HG03060 (cell line): ENCODE results near the gene SRC.
A peak's percentile ranks its signal among the peaks of the same experiment; 100 is the strongest.
"Not testable (repeated sequence)": the region's sequence is repeated elsewhere in the genome, so short reads cannot be mapped to it uniquely, and the experiment has no call there.

Source experiments
- ATAC-seq: cut with Tn5 transposase; IDR thresholded peaks from one replicate; pipeline ENCODE4 v1.9.1; 2021; ENCODE audit warnings: low read depth, moderate number of reproducible peaks; ENCODE audit not compliant: unreplicated experiment

The SRC gene

GRCh38 chr20:37361336-37361735, 15.4 kb downstream of the SRC start:
- ATAC-seq, result no peak

GRCh38 chr20:37362231-37362792, 16.4 kb downstream of the SRC start:
- no peak for ATAC-seq

DNA sequence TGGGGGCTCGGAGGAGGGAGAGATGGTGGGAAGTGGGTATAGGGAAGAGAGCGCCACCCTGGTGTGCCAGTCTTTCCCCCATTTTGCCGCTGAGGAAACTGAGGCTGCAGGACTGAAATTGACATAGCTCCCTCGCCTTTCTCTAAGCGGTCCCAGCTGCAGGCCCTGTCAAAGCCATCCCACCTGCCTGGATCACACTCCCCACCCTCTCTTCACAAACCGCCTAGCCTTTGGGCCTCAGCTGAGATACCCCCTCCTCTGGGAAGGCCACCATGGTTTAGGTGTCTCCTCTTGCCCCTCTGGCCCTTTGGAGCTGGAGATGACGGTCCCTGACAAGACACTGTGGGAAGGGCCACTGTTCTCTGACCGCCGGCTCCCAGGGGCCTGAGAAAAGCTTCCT, 16.9 kb downstream of the SRC start:
- no peak for ATAC-seq

- no peak for ATAC-seq
These were observed 17.5 kb downstream of the SRC start for GRCh38 chr20:37363221-37364012.

DNA sequence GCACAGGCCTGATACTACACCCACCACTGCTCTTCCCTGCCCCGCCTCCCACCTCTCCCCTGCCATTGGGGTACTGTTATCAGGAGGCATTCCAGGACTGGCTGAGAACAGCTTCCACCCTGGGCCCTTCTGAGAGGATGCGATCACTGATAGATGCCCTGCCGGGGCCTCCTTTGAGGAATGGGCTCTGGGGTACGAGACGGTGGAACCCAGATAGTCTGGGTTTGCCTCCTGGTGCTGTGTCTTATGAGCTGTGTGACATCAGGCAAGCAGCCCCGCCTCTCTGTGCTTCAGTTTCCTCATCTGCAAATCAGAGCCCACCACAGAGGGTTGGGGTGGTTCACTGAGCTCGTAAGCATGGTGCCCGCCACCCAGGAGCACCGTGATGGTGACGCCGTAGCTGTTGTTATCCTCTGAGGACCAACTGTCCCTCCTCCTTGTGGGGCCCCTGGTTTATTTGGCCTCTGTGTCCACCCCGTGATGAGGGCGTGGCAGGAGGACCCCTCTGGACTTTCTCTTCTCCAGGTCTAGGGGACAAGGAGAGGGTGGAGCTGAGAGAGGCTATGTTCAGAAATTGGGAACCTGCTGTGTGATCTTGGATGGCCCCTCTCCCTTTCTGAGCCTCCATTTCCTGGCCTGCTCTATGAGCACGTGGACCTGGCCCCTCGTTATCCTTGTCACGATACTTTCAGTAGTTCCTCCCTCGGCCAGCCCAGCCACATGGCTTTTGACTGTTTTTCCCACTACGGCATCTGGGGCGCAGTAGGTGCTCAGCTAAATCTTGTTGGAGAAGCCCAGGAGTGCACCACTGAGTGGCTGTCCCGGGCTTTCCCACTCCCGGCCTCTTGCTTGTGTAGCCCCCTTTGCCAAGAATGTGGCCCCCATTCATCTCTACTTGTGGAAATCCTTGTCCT, 18.3 kb downstream of the SRC start:
- ATAC-seq, result no peak

DNA sequence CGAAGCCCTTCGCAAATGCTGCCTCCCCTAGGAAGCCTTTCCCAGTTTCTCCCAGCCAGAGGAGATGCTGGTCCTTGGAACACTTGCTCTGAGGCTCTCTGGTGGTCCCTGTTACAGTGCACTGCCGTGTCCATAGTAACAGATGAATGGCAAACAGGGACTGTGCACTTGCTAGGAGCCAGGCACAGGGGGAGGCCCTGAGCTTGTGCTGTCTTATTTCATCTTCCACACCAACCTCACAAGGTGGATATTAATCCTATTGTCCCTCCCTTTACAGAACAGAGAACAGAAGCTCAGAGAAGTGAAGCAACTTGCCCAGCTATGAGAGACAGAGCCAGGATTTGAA, 19.0 kb downstream of the SRC start:
- ATAC-seq, result no peak

- ATAC-seq, result peak; percentile 41
These were observed 20.1 kb downstream of the SRC start for GRCh38 chr20:37365760-37366638.

- ATAC-seq, result no peak
These were observed 20.8 kb downstream of the SRC start for GRCh38 chr20:37366743-37367142.

GRCh38 chr20:37369846-37370245, 23.9 kb downstream of the SRC start:
- ATAC-seq, result no peak

DNA sequence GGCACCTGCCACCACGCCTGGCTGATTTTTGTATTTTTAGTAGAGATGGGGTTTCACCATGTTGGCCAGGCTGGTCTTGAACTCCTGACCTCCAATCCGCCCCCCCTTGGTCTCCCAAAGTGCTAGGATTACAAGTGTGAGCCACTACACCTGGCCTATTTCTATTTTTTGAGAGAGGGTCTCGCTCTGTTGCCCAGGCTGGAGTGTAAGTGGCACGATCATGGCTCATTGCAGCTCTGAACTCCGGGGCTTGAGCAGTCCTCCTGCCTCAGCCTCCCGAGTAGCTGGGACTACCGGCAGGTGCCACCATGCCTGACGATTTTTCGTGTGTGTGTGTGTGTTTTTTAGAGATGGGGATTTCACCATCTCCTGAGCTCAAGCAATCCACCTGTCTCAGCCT, 25.9 kb downstream of the SRC start:
- ATAC-seq, result not testable (repeated sequence)

DNA sequence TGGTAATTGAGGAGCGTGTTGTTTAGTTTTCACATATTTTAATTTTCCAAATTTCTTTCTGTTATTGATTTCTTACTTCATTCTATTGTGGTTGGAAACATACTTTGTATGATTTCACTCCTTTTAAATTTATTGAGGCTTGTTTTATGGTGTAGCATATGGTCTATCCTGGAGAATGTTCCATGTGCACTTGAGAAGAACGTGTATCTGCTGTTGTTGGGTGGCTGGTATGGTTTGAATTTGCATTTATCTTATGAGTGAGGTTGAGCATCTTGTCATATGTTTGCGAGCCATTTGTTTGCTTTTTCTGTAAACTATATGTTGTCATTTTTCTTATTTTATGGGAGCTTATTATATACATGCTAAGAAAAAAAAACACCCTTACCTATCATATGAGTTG, 26.5 kb downstream of the SRC start:
- no peak for ATAC-seq

GRCh38 chr20:37373020-37373598, 27.2 kb downstream of the SRC start:
- ATAC-seq, result no peak

GRCh38 chr20:37375227-37375626, 29.3 kb downstream of the SRC start:
- no peak for ATAC-seq

- no peak for ATAC-seq
These were observed 30.4 kb downstream of the SRC start for GRCh38 chr20:37376324-37376723.

DNA sequence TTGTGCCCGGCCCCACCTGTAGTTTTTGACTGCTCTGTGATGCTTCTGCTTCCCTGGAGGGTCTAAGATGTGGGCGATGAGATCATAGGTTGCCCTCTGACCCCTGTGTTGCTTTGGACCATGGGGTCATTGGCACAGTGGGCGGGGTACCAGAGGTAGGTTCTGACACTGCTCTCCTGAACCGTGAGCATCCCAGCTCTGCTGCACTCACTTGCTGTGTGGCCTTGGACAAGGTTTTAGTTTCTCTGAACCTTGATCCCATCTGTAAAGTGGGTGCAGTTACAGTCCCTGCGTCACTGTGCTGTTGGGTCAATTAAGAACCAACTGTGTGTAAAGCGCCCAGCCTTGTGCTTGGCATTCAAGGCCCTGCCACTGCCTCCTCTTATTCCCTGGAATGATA, 30.9 kb downstream of the SRC start:
- no peak for ATAC-seq

DNA sequence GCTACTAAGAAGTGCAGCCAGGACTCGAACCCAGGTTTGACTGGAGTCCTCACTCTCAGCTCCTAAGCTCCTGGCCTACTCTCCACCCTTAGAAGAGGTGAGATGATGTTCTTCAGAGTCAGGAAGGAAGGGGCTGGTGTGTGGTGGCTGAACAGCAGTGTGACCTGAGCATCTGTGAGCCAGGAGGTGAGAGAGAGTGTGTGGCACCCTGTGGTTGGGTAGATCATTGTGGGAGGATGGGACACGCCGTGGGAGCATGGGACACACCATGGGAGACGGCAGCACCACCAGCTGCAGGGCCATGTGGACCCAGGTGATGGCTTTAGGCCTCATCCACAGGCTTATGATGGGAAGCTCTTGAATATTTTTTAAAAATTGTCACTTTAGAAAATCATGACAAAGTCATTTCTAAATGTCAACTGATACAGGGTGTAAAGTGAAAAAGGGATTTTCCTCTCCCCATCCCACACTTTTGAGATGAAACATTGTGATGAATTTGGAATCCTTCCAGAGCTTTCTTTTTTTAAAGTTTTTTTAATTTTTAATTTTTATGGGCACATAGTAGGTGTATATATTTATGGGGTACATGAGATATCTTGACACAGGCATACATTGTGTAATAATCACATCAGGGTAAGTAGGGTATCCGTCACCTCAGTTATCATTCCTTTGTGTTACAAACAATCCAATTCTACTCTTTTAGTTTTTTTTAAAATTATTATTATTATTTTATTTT, 31.6 kb downstream of the SRC start:
- ATAC-seq, result no peak

DNA sequence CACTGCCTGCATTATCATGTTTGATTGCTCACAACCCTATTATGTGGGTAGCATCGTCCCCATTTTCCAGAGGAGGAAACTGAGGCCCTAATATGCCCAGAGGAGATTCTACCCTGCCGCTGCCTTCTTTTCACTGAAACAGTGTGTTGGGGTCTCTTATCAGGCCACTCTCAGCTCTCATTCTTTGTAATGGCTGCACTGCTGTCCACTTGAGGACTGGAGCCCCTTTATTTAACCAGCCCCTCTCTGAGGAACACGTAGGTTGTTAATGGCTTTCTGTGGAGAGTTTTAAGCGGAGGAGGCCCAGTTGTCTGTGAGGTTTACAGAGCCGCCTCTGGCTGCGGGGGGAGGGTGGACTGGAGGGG, 32.5 kb downstream of the SRC start:
- ATAC-seq, result no peak

DNA sequence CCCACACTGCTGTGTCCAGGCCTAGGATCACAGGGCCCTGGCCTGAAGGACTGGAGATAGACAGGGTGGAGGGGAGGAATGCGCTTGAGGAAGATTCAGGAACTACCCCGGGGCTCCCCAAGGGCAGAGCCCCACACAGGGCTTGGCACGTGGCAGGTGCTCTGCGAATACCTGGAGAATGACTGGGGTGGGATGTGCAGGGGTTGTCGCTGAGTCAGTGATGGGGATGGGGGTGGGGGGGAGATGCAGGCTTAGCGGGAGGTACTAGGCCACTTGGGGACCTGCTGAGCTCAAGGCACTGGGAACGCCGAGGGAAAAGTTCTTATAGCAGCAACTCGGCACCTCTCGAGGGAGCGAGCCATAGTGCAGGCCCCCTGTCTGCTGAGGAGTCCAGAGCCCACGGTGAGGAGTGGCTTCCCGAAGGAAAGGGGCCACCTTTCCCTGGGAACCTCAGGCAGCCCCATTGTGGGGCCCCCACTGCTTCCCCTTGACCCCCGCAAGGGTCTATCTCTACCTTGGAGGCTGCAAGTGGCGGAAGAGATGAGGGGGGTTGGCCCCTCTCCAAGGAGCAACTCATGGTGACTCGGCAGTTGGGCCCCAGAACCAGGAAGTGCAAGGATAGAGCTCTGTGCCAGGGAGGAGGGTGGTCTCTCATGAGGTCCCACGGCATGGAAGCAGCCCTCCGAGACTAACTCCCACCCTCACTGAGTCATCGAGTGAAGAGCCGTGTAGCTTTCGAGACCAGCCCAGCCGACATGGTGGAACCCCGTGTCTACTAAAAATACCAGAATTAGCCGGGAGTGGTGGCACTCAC, 33.1 kb downstream of the SRC start:
- ATAC-seq, result no peak
